Mesothelial cell of epicardium (in vitro differentiated cells): Measurements from ENCODE around the gene ZSCAN10. TPM values are rescaled to one million over a fixed set of nuclear protein-coding genes. Genes with fewer than 3 reads are reported as not detected.
"Not testable (repeated sequence)": the region's sequence is repeated elsewhere in the genome, so short reads cannot be mapped to it uniquely, and the experiment has no call there.

Experiments
- DNase-seq, 2 experiments: peaks; one replicate each; pipeline ENCODE4 v3.0.0; 2021; ENCODE audit warnings: low spot score in 2 of 2; ENCODE audit not compliant: unreplicated experiment in 2 of 2
- H3K27ac Mint-ChIP-seq: 2 replicates; pipeline ENCODE4 v1.8.0; 2021; ENCODE audit warnings: mixed read lengths
- H3K27me3 Mint-ChIP-seq: 2 replicates; pipeline ENCODE4 v1.8.0; 2021; ENCODE audit warnings: low read depth, mixed read lengths
- H3K36me3 Mint-ChIP-seq: 2 replicates; pipeline ENCODE4 v1.8.0; 2021; ENCODE audit warnings: mixed read lengths
- H3K4me1 Mint-ChIP-seq: 2 replicates; pipeline ENCODE4 v1.8.0; 2021; ENCODE audit warnings: mixed read lengths
- H3K4me3 Mint-ChIP-seq: 2 replicates; pipeline ENCODE4 v1.8.0; 2021; ENCODE audit warnings: mild to moderate bottlenecking, moderate library complexity, mixed read lengths
- H3K9me3 Mint-ChIP-seq: 2 replicates; pipeline ENCODE4 v1.8.0; 2021; ENCODE audit warnings: mixed read lengths
- CTCF ChIP-seq: fragments of 200-600 bp; sonication (generic); IDR thresholded peaks from one replicate; pipeline ENCODE4 v1.5.0; 2021; ENCODE audit warnings: antibody characterized with exemption; ENCODE audit not compliant: unreplicated experiment
- total RNA-seq: library from RNA; stranded (reverse); gene quantifications from 3 replicates; pipeline ENCODE4 v1.2.1, GENCODE V29; 2021

ZSCAN10 gene
- total RNA-seq, 1 donor from 2014 or later, result 0.42 TPM

DNA sequence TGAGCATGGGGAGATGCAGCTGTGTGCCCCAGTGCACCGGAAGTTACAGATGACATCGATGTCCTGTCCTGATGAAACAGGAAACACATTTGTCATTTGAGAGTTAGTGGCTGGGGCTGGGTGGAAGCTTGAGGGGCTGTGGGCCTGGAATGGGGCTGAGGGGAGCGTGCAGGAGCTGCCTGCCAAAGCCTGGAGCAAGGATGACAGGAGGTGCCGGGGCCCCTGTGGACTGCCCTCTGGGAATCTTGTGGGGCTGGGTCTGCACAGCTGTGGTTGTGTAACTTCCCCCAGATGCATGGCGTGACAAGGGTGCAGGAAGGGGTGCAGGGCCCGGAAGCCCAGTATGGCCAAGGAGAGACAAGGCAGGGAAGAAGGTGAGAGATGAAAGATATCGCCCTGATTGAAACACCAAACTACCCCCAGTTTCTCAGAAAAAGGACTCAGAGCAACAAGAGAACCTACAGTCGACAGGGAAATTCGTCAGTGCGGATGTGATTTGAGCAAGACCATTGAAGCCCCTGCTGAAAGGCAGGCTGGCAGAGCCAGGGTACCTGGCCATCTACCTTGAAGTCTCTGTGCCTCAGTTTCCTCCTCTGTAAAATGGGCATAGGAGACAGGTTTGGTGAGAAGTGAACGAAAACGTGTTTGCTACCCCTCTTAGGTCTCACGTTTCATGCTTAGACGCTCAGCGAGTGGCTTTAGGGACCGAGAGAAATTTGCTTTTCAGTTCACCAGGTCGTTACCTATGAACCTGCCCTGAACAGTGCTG is 43.9 kb downstream of the ZSCAN10 start:
- Mint-ChIP-seq H3K36me3 (peaks cover 6% of the 10 kb centered on the region), H3K9me3 (no peaks in the 10 kb centered on the region), H3K4me1 (peaks cover 8% of the 10 kb centered on the region), H3K27me3 (peaks cover 16% of the 10 kb centered on the region), H3K27ac (no peak overlapping the region), H3K4me3 (no peak overlapping the region)
- no peak for TF ChIP-seq CTCF
- no peak for DNase-seq

DNA sequence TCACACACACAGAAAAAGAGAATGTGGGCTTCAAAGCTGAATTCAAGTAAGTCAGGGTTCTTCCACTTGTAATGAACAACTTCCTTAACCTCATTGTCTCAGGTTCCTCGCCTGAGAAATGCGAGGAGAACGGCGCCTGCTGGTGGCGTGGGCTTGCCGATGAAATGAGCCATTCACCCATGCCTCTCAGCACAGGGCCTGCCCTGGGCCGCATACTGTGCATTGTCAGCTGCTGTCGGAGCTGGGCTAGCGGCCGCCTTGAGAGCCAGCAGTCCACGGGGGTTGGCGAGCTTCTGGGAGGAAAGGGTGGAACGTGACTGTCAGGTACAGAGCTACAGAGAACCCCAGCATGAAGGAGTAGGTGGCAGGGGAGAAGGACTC is 45.8 kb downstream of the ZSCAN10 start:
- not testable (repeated sequence) for H3K4me1 Mint-ChIP-seq, H3K9me3 Mint-ChIP-seq, H3K27ac Mint-ChIP-seq, H3K4me3 Mint-ChIP-seq, H3K36me3 Mint-ChIP-seq, DNase-seq
- peaks cover 34% of the 10 kb centered on the region for H3K27me3 Mint-ChIP-seq

DNA sequence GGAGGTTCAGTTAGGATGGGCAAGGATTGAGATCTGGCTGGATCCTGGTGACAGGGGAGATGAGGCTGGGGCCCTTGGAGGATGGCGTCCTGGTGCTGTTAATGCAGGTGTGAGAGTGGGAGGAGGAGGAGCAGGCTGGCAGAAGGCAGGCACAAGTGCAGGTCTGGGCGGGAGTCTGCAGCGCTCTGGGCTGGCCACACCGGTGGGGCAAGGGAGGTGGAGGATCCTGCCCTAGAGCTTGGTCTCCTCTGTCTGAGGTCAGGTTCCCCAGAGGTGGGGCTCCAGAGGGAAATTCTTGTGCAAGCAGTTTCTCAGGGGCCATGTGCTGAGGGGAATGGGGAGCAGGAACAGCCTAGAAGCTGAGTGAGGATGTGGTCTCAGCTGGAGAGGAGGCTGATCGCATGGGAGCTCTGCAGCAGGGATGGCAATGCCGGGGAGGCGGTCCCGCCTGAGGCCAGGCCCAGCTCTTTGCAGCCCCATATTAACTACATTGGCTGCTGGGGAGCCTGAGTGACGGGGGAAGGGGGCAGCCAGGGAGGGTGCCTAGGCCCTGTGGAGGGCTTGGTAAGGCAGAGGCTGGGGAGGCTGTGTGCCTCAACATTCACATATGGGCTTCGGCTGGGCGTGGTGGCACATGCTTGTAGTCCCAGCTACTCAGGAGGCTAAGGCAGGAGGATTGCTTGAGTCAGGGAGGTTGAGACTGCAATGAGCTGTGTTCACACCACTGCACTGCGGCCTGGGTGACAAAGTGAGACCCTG is 46.3 kb downstream of the ZSCAN10 start:
- H3K9me3 Mint-ChIP-seq, H3K4me3 Mint-ChIP-seq, H3K4me1 Mint-ChIP-seq, DNase-seq, H3K27ac Mint-ChIP-seq, H3K36me3 Mint-ChIP-seq: not testable (repeated sequence)
- H3K27me3 Mint-ChIP-seq, result peaks cover 40% of the 10 kb centered on the region

DNA sequence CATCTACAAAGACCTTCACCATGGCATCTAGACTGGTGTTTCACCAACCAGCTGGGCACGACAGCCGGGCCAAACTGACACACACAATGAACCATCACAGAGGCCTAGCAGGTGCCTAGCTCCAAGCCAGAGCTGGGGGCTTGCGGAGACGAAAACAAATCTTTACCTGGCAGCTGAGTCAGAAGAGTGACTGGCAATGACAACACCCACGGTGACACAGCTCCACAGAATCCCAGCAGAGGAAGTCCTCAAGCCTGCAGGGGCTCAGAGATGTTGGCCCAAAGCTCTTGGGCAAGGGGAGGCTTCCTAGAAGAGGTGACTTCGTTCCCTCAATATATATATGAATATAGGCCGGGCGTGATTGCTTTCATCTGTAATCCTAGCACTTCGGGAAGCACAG is 47.6 kb downstream of the ZSCAN10 start:
- peaks cover 3% of the 10 kb centered on the region for H3K4me1 Mint-ChIP-seq
- peaks cover 6% of the 10 kb centered on the region for H3K36me3 Mint-ChIP-seq
- no peak for DNase-seq
- no peak overlapping the region for H3K4me3 Mint-ChIP-seq
- no peaks in the 10 kb centered on the region for H3K9me3 Mint-ChIP-seq
- no peak overlapping the region for H3K27ac Mint-ChIP-seq
- no peak for TF ChIP-seq CTCF
- H3K27me3 Mint-ChIP-seq, result peaks cover 52% of the 10 kb centered on the region

DNA sequence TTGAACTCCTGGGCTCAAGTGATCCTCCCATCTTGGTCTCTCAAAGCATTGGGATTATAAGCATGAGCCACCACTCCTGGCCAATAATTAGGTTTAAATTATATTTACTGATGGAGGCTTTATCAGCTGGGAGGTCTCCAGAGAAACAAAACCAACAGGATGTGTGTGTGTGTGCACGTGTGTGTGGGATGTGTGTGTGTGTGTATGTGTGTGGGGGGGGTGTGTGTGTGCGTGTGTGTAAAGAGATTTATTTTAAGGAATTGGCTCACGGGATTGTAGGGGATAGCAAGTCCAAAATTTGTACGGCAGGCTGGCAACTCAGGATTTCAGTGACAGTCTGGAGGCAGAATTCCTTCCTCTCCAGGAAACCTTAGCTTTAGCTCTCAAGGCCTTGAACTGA is 48.1 kb downstream of the ZSCAN10 start:
- Mint-ChIP-seq H3K4me3 (no peak overlapping the region), H3K4me1 (peaks cover 3% of the 10 kb centered on the region), H3K9me3 (no peaks in the 10 kb centered on the region), H3K27me3 (peaks cover 54% of the 10 kb centered on the region), H3K36me3 (peaks cover 6% of the 10 kb centered on the region), H3K27ac (no peak overlapping the region)
- no peak for TF ChIP-seq CTCF
- DNase-seq, result no peak

- Mint-ChIP-seq H3K4me1 (peaks cover 3% of the 10 kb centered on the region), H3K27me3 (peaks cover 60% of the 10 kb centered on the region), H3K36me3 (peaks cover 6% of the 10 kb centered on the region), H3K9me3 (no peaks in the 10 kb centered on the region), H3K4me3 (no peak overlapping the region), H3K27ac (no peak overlapping the region)
- no peak for DNase-seq
- no peak for TF ChIP-seq CTCF
These were observed 48.6 kb downstream of the ZSCAN10 start for GRCh38 chr16:3050487-3050886.
